ENCODE measurements around the gene PLEKHG3.

PLEKHG3 gene

DNA sequence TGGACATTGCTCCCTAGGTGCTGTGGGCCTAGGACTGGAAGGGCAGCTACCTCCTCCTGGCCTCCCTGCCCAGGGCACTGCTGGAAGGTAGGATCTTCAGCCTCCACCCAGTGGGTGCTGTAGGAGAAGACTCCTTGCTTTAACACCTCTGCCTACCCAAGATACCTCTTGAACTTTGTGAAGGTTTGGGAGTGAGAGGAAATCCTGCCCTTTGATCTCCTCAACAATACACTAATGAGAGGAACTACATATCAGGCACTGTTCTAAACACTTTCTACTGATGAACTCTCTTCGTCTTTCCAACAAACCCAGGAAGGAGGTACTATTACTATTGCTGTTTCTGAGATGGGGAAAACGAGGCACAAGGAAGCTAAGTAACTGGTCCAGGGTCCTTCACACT, 66.9 kb downstream of the PLEKHG3 start:
- FAIRE-seq (no peak), DNase-seq (ENCODE audit: extremely low spot score, insufficient read length, low read depth) (no peak)

- FAIRE-seq (no peak), DNase-seq (ENCODE audit: extremely low spot score, insufficient read length, low read depth) (no peak)
Observed at GRCh38 chr14:64772397-64772950, 68.2 kb downstream of the PLEKHG3 start.

- DNase-seq (ENCODE audit: extremely low spot score, insufficient read length, low read depth) (no peak), FAIRE-seq (no peak)
Observed at GRCh38 chr14:64773046-64773445, 68.8 kb downstream of the PLEKHG3 start.

- DNase-seq (ENCODE audit: extremely low spot score, insufficient read length, low read depth) (no peak), FAIRE-seq (no peak)
Observed at GRCh38 chr14:64773577-64773976, 69.4 kb downstream of the PLEKHG3 start.

DNA sequence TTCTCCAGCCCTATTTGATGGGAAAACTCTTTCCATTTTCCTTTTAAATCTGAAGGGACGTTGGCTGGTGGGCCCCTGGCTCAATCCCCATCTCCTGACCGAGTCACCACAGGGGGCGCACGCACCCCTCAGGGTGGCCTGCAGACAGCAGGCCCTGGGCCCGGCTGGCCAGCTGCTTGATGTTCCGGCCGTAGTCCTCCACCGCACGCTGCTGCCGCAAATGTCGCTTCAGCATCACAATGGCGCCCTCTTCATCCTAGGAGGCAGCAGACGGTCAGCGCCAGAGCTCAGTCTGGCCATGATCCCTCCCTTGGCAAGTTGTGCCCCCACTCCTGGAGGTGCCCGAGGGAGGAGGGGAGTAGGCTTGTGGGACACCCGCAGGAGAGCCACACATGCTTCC, 70.0 kb downstream of the PLEKHG3 start:
- DNase-seq (ENCODE audit: extremely low spot score, insufficient read length, low read depth) (no peak), FAIRE-seq (no peak)

DNA sequence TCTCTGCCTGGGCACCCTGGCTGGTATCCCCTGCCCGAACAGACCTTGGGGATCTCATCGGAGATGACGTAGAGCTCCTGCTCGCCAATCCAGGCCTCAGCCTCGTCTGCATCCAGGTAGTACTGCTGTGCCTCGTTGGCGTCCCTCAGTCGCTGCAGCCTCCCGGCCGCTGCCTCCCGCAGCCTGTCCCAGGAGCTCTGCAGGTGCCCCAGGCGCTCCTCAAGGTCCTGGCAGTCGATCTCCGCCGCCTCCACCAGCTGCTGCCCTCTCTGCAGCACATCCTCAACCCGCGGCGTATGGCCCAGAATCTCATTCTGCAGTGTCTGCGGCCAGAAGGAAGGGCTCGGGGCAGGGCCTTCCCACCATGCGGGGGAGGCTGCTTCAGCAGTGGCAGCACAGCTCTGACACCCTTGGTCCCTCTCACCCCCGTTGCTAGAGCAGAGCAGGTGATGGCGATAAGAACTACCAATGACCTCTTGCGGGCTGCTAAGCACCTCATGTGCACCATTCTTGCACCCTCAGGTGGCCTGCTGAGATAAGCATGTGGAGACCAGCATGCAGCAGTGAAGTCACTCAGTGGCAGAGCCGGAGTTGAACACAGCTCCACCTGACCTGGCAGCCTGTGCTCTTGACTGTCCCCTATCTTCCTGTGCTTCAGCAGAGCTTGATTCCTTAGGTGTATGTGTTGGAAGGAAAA, 71.0 kb downstream of the PLEKHG3 start:
- FAIRE-seq: no peak

DNA sequence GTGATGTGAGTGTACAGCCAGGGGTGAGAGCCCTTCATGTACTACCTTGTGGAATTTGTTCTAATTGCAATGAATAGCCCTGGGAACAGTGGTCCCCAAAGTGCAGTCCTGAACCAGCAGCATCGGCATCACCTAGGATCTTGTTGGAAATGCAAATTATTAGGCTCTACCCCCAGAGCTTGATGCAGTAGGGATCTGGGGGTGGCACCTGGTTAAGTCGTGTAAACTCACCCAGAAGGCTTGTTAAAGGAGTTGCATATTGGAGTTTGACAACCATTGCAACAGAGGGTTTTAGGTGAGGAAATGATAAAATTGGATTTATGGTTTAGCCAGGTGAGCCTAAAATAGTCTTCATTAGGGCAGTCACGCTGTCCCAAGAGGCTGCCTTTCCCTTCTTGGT, 73.2 kb downstream of the PLEKHG3 start:
- FAIRE-seq (no peak), DNase-seq (ENCODE audit: extremely low spot score, insufficient read length, low read depth) (no peak)

More for the DNA sequence above, 71.0 kb downstream of the PLEKHG3 start:
- no peak for DNase-seq (ENCODE audit: extremely low spot score, insufficient read length, low read depth)

DNA sequence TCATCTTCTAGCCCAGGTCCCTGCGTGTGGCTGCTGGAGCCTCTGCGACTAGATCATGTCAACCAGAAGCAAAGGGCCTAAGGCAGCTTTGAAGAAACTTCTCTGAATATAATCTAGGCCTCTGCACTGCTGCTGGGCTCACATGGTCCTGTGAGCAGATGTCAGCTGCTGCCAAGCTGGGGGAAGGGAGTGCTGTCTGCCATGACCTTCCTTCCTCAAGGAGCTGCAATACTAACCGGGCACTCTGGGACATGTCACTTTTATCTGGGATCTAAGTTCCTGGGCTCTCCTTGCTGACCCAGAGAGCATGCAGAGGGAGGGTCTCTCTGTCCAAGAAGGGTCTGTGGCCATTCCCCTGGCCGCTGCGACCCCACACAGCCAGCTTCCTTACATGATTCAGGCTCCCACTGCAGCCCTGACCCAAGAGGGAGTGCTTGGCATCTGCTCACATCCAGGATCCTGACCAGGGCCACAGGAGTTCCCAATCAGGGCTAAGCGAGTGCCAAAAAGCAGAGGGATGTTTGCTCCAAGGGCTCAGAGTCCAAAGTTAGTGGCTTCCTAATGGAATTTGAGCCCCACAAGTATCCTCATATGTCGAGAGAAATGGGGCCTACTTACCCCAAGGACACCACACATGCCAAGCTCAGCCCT, 74.0 kb downstream of the PLEKHG3 start:
- FAIRE-seq: no peak
- no peak for DNase-seq (ENCODE audit: extremely low spot score, insufficient read length, low read depth)

- DNase-seq (ENCODE audit: extremely low spot score, insufficient read length, low read depth): no peak
- FAIRE-seq: no peak
Observed at GRCh38 chr14:64779472-64779871, 75.2 kb downstream of the PLEKHG3 start.

GRCh38 chr14:64782196-64782595, 78.0 kb downstream of the PLEKHG3 start:
- no peak for FAIRE-seq
- no peak for DNase-seq (ENCODE audit: extremely low spot score, insufficient read length, low read depth)

GRCh38 chr14:64784006-64784405, 79.8 kb downstream of the PLEKHG3 start:
- FAIRE-seq (no peak), DNase-seq (ENCODE audit: extremely low spot score, insufficient read length, low read depth) (no peak)

GRCh38 chr14:64786296-64787149, 82.3 kb downstream of the PLEKHG3 start:
- DNase-seq (ENCODE audit: extremely low spot score, insufficient read length, low read depth): no peak
- FAIRE-seq: no peak

- DNase-seq (ENCODE audit: extremely low spot score, insufficient read length, low read depth) (no peak), FAIRE-seq (no peak)
Observed at GRCh38 chr14:64787619-64788018, 83.4 kb downstream of the PLEKHG3 start.

GRCh38 chr14:64788706-64789105, 84.5 kb downstream of the PLEKHG3 start:
- DNase-seq (ENCODE audit: extremely low spot score, insufficient read length, low read depth): no peak
- no peak for FAIRE-seq

DNA sequence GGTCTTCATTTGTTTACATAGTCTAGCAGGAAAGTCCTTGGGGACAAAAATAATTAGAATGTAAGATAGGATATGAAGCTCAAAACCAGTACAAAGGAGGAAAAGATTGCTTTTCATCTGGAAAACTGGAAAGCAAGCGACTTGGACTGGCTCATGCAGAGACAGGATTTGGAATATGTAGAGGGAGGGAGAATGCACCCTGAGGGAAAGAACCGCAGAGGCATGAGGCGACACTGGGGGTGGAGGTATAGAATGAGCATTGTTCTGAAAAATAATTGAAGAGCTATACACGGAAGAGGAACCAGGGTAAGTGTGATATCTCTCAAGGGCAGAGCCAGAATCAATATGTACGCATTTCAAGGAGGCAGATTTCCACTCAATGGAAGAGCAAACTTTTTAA, 85.5 kb downstream of the PLEKHG3 start:
- DNase-seq (ENCODE audit: extremely low spot score, insufficient read length, low read depth) (no peak), FAIRE-seq (no peak)

DNA sequence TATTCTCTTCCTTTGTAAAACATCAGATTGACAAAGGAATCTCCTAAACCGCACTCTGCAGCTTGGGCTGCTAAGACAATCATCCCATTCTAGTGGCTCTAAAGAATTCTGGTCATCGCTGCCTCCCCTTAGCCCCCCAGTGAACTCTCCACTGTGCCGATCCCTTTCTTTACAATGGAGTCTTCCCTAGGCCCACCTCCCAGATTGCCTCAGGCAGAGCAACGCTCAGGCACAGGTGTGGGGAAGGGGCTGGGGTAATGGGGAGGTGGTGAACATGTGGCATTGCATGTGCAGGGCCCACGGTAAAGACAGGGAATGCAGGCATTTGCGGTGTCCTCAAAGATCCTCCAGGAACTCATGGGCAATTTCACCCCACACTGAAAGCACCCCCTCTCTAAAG, 86.3 kb downstream of the PLEKHG3 start:
- no peak for DNase-seq (ENCODE audit: extremely low spot score, insufficient read length, low read depth)
- no peak for FAIRE-seq

DNA sequence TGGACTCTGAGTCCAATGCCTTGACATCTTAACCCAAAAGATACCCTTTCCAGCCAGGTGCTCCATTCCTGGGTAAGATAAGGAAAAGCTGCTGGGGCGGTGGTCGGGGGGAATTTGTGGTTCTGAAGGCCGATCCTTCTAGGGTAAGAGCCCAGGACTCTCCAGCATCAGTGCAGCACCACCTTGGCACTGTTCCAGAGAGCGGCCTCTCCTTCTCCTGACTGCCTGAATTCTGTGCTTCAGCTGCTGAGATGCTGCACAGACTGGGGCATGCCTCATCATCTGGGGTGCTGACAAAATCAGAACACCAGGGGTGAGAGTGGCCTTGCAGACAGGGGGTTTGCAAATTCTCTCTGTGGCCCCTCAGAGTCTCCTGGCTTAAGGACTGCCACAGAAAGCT, 88.0 kb downstream of the PLEKHG3 start:
- DNase-seq (ENCODE audit: extremely low spot score, insufficient read length, low read depth) (no peak), FAIRE-seq (no peak)

GRCh38 chr14:64792871-64793560, 88.8 kb downstream of the PLEKHG3 start:
- no peak for DNase-seq (ENCODE audit: extremely low spot score, insufficient read length, low read depth)
- FAIRE-seq: no peak

GRCh38 chr14:64795211-64795610, 91.0 kb downstream of the PLEKHG3 start:
- FAIRE-seq (no peak), DNase-seq (ENCODE audit: extremely low spot score, insufficient read length, low read depth) (no peak)

- no peak for FAIRE-seq
- DNase-seq (ENCODE audit: extremely low spot score, insufficient read length, low read depth): no peak
Observed at GRCh38 chr14:64795921-64796320, 91.7 kb downstream of the PLEKHG3 start.

All from GM18507 (cell line).